NCI-H2196 treated with DMSO at 0.1 percent for 48 hours (cell line): ENCODE measurements around the gene MNT.

Source experiments
- DNase-seq: peaks from one replicate; lab custom pipeline; 2025; ENCODE audit not compliant: unreplicated experiment; lab: John Stamatoyannopoulos, UW

The MNT gene

GRCh38 chr17:2383628-2384167 lies 17.2 kb downstream of the MNT start:
- DNase-seq = no peak

- DNase-seq = no peak
Measured at GRCh38 chr17:2380950-2381649, 19.8 kb downstream of the MNT start.

- no peak for DNase-seq
Measured at GRCh38 chr17:2380226-2380922, 20.5 kb downstream of the MNT start.

GRCh38 chr17:2379489-2380225 lies 21.2 kb downstream of the MNT start:
- DNase-seq = no peak

GRCh38 chr17:2378905-2379304 lies 22.0 kb downstream of the MNT start:
- no peak for DNase-seq

GRCh38 chr17:2377659-2378058 lies 23.2 kb downstream of the MNT start:
- no peak for DNase-seq

GRCh38 chr17:2376107-2376506 lies 24.8 kb downstream of the MNT start:
- DNase-seq = no peak

GRCh38 chr17:2375406-2375805 lies 25.5 kb downstream of the MNT start:
- DNase-seq = no peak

- no peak for DNase-seq
Measured at GRCh38 chr17:2374549-2375285, 26.1 kb downstream of the MNT start.

- DNase-seq = no peak
Measured at GRCh38 chr17:2373179-2373578, 27.7 kb downstream of the MNT start.

GRCh38 chr17:2372681-2373080 lies 28.2 kb downstream of the MNT start:
- no peak for DNase-seq

GRCh38 chr17:2372180-2372579 lies 28.7 kb downstream of the MNT start:
- no peak for DNase-seq

- DNase-seq = no peak
Measured at GRCh38 chr17:2371183-2372130, 29.4 kb downstream of the MNT start.

- no peak for DNase-seq
Measured at GRCh38 chr17:2370211-2370589, 30.7 kb downstream of the MNT start.

GRCh38 chr17:2369551-2370210 lies 31.2 kb downstream of the MNT start:
- no peak for DNase-seq

- DNase-seq = no peak
Measured at GRCh38 chr17:2369039-2369438, 31.8 kb downstream of the MNT start.

- no peak for DNase-seq
Measured at GRCh38 chr17:2368359-2368758, 32.5 kb downstream of the MNT start.

GRCh38 chr17:2366747-2367494 lies 33.9 kb downstream of the MNT start:
- DNase-seq = no peak

- no peak for DNase-seq
Measured at GRCh38 chr17:2365132-2365531, 35.7 kb downstream of the MNT start.
